ENCODE results near the gene LGR5. TPM values are rescaled to one million over a fixed set of nuclear protein-coding genes. Genes with fewer than 3 reads are reported as not detected.

The LGR5 gene
- polyA plus RNA-seq, 1 donor, result 71.9 TPM

DNA sequence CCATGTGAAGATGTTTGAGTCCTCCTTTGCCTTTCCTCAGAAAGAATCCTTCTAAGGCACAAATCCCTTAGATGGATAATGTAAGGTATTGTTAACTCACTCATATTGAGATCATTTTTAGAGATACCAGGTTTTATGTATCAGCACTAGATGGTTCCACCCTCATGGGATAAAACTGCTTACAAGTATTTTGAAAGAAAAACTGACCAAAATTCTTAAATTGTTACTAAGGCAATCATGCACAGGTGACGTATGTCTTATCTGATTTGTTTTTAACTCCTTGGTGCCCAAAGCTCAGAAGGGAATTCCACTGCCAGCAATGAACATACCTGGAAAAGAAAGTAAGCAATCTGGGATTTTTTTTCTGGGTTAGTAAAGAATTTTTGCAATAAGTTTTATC, 145.6 kb downstream of the LGR5 start:
- H3K36me3 ChIP-seq (ENCODE audit: control insufficient read depth, insufficient read depth, low read length), result peaks cover 12% of the 10 kb centered on the region
- no peak overlapping the region for H3K27ac ChIP-seq (ENCODE audit: low read length)
- 40% methylated on average over 1 of the region's 1 CpG for WGBS (ENCODE audit: insufficient coverage, low lambda C conversion rate)
- H3K9me3 ChIP-seq (ENCODE audit: control insufficient read depth, low read depth, low read length), result no peaks in the 10 kb centered on the region
- H3K27me3 ChIP-seq (ENCODE audit: control insufficient read depth, insufficient read depth, low read length), result no peaks in the 10 kb centered on the region
- DNase-seq, result no peak
- H3K4me1 ChIP-seq (ENCODE audit: control insufficient read depth, insufficient read depth, low read length), result no peaks in the 10 kb centered on the region
- H3K4me3 ChIP-seq (ENCODE audit: low read length), result no peak overlapping the region

DNA sequence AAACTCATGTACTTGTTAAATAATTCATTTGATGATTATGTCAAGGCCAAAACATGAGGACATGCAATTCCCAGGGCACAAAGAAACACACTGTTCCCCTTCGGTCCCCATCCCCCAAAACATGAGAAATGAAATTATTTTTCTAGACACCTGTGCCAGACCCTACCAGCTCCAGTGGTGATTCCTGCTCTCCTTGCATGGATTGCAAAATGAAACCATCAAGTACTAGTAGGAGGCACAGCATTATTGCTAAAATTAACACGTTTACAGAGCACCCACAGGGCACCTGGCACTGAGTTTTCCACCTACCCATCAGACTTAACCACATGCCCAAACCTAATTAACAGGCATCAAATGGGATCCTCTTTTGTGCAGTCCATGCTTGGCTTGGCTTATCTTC, 147.4 kb downstream of the LGR5 start:
- Histone ChIP-seq H3K4me1 (ENCODE audit: control insufficient read depth, insufficient read depth, low read length) (no peaks in the 10 kb centered on the region), H3K27ac (ENCODE audit: low read length) (no peak overlapping the region), H3K9me3 (ENCODE audit: control insufficient read depth, low read depth, low read length) (no peaks in the 10 kb centered on the region), H3K4me3 (ENCODE audit: low read length) (no peak overlapping the region), H3K36me3 (ENCODE audit: control insufficient read depth, insufficient read depth, low read length) (peaks cover 9% of the 10 kb centered on the region), H3K27me3 (ENCODE audit: control insufficient read depth, insufficient read depth, low read length) (no peaks in the 10 kb centered on the region)
- WGBS (ENCODE audit: insufficient coverage, low lambda C conversion rate), result 63% methylated on average over 1 of the region's 2 CpGs
- DNase-seq, result no peak

DNA sequence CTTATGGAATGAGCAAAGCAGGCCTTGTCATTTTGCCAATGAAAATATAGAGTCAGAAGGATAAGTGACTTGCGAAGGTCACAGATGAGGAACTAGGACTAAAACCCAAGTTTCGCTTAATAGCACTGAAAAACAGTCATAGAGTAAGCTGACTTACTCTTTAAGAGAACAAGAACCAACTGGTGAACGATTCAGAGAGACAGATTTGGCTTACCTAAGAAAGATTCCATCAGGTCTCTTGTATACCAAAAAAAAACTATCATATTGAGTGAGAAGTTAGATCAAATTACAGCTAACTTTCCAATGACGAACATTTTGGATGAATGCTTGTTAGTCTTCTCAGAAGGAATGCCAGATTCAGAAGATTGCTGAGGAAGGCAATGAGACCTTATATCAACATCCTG, 149.9 kb downstream of the LGR5 start:
- H3K9me3 ChIP-seq (ENCODE audit: control insufficient read depth, low read depth, low read length), result no peaks in the 10 kb centered on the region
- H3K36me3 ChIP-seq (ENCODE audit: control insufficient read depth, insufficient read depth, low read length), result peaks cover under 1% of the 10 kb centered on the region
- H3K4me1 ChIP-seq (ENCODE audit: control insufficient read depth, insufficient read depth, low read length), result no peaks in the 10 kb centered on the region
- H3K27me3 ChIP-seq (ENCODE audit: control insufficient read depth, insufficient read depth, low read length), result no peaks in the 10 kb centered on the region
- DNase-seq, result no peak
- H3K4me3 ChIP-seq (ENCODE audit: low read length), result no peak overlapping the region
- no peak overlapping the region for H3K27ac ChIP-seq (ENCODE audit: low read length)
- WGBS (ENCODE audit: insufficient coverage, low lambda C conversion rate), result 92% methylated on average over 2 of the region's 4 CpGs

GRCh38 chr12:71591601-71592000, 152.0 kb downstream of the LGR5 start:
- DNase-seq, result no peak
- H3K4me3 ChIP-seq (ENCODE audit: low read length), result no peak overlapping the region
- whole genome bisulfite sequencing (ENCODE audit: insufficient coverage, low lambda C conversion rate), result no CpG with 5 or more reads among the region's 2 CpGs
- H3K27ac ChIP-seq (ENCODE audit: low read length), result no peak overlapping the region
- no peaks in the 10 kb centered on the region for H3K9me3 ChIP-seq (ENCODE audit: control insufficient read depth, low read depth, low read length)
- no peaks in the 10 kb centered on the region for H3K4me1 ChIP-seq (ENCODE audit: control insufficient read depth, insufficient read depth, low read length)
- H3K27me3 ChIP-seq (ENCODE audit: control insufficient read depth, insufficient read depth, low read length), result no peaks in the 10 kb centered on the region
- H3K36me3 ChIP-seq (ENCODE audit: control insufficient read depth, insufficient read depth, low read length), result no peaks in the 10 kb centered on the region

GRCh38 chr12:71592841-71593240, 153.2 kb downstream of the LGR5 start:
- Histone ChIP-seq H3K36me3 (ENCODE audit: control insufficient read depth, insufficient read depth, low read length) (no peaks in the 10 kb centered on the region), H3K4me3 (ENCODE audit: low read length) (no peak overlapping the region), H3K4me1 (ENCODE audit: control insufficient read depth, insufficient read depth, low read length) (no peaks in the 10 kb centered on the region), H3K27ac (ENCODE audit: low read length) (no peak overlapping the region), H3K9me3 (ENCODE audit: control insufficient read depth, low read depth, low read length) (no peaks in the 10 kb centered on the region), H3K27me3 (ENCODE audit: control insufficient read depth, insufficient read depth, low read length) (no peaks in the 10 kb centered on the region)
- 72% methylated on average over 3 of the region's 3 CpGs for WGBS (ENCODE audit: insufficient coverage, low lambda C conversion rate)
- no peak for DNase-seq

DNA sequence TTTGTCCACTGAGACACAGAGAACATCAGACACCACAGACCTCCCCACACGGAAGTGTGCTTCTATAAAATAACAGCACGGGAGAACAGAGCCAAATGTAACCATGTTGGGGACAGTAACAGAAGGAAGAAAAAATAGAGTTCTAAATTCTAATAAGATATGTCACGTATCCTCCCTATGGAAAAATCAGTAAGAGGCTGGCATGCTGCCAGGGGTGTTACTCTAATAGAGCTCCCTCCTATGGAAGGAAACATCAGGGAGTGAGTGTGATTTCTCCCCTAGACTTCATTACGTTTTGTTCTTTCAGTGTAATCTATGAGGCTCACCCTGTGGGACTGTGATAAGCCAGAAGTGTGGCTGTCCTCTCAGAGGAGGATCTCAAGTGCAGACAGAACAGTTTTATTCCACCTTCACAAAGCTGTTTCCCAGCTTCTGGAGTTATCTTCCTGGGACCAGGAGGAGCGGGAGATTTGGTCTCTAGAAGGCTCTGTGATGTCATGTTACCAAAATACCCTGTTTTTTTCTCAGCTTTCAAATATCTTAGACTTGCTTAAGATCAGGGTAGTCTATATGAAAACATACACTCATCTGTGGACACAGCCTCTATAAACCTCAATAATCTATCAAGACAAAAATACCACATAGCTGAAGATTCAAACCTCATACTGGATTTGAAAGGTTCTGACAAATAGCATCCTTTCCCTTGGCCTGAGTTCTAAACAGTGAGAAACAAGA, 154.8 kb downstream of the LGR5 start:
- no peak for DNase-seq
- no peak overlapping the region for H3K27ac ChIP-seq (ENCODE audit: low read length)
- 67% methylated on average over 1 of the region's 5 CpGs for WGBS (ENCODE audit: insufficient coverage, low lambda C conversion rate)

DNA sequence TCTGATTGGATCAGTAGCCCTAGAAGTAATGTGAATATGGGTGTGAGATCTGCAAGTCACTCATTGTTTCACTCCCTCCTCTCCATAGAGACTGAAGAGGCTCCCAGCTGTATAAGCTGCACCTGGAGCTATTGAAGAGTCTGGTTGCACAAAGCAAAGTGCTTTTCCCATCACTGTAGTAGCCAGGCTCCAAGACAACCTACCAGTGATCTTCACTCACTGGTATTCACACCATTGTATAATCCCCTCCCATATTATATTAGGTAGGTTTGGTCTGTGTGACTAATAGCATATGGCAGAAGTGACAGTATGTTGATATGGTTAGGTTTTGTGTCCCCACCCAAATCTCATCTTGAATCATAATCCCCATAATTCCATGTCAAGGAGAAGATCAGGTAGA, 159.6 kb downstream of the LGR5 start:
- no peak overlapping the region for H3K4me3 ChIP-seq (ENCODE audit: low read length)
- no peaks in the 10 kb centered on the region for H3K9me3 ChIP-seq (ENCODE audit: control insufficient read depth, low read depth, low read length)
- H3K4me1 ChIP-seq (ENCODE audit: control insufficient read depth, insufficient read depth, low read length), result no peaks in the 10 kb centered on the region
- H3K36me3 ChIP-seq (ENCODE audit: control insufficient read depth, insufficient read depth, low read length), result no peaks in the 10 kb centered on the region
- no peak overlapping the region for H3K27ac ChIP-seq (ENCODE audit: low read length)
- no peak for DNase-seq
- no peaks in the 10 kb centered on the region for H3K27me3 ChIP-seq (ENCODE audit: control insufficient read depth, insufficient read depth, low read length)

More for the DNA sequence above, 154.8 kb downstream of the LGR5 start:
- no peaks in the 10 kb centered on the region for H3K27me3 ChIP-seq (ENCODE audit: control insufficient read depth, insufficient read depth, low read length)
- H3K4me1 ChIP-seq (ENCODE audit: control insufficient read depth, insufficient read depth, low read length), result no peaks in the 10 kb centered on the region
- H3K4me3 ChIP-seq (ENCODE audit: low read length), result no peak overlapping the region
- H3K36me3 ChIP-seq (ENCODE audit: control insufficient read depth, insufficient read depth, low read length), result no peaks in the 10 kb centered on the region
- H3K9me3 ChIP-seq (ENCODE audit: control insufficient read depth, low read depth, low read length), result no peaks in the 10 kb centered on the region

DNA sequence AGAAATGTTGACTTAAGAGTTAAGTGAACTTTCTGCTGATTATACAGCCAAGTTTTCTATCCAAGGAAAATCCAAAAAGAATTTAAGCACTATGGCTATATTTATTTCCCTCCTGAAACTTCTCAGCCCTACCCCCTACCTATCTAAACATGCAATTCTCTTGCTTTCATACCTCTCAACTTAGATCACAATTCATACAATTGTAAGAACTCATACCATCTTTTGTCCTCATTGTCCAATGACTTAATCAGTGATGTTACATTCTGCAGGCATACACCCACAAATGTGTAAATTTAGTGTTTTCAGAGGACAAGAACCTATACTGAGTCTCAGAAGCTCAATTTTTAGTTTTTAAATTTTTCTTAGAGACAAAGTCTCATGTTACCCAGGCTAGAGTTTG, 161.9 kb downstream of the LGR5 start:
- Histone ChIP-seq H3K27ac (ENCODE audit: low read length) (no peak overlapping the region), H3K4me3 (ENCODE audit: low read length) (no peak overlapping the region), H3K36me3 (ENCODE audit: control insufficient read depth, insufficient read depth, low read length) (peaks cover 4% of the 10 kb centered on the region), H3K27me3 (ENCODE audit: control insufficient read depth, insufficient read depth, low read length) (no peaks in the 10 kb centered on the region), H3K9me3 (ENCODE audit: control insufficient read depth, low read depth, low read length) (no peaks in the 10 kb centered on the region), H3K4me1 (ENCODE audit: control insufficient read depth, insufficient read depth, low read length) (no peaks in the 10 kb centered on the region)
- DNase-seq, result no peak

DNA sequence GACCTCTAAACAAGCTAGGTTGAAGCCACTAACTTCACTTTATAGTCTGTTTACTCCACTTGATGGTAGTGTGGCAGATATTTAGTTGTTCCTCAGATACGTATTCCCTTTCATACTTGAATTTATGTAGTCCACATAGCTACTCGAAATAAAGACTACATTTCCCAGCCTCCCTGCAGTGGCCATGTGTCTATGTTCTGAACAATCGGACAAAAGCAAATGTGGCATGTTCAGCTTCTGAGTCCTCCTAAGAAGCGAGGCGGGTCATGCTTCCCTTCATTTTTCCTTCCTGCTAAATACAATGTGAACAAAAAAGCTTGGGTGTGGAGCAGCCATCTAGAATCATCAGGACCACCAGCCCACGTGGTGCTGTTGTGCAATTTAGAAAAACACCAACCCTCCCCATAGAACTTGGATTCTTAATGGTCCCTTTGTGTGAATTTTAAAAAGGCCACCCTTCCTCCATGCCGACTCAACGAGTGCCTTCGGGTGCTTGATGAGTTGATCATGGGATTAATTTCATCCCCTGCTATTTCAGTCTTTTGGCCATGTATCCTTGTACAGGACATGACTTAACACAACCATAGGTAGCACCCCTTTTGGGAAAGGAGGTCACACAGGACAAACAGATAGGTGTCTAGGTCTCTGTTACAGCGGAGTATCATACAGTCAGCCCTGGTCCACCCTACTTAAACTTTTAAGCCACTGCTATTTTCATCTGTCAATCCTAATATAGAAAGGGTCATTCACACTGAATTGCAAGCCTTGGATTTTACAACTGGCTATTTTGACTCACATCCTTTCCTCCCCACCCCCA, 163.4 kb downstream of the LGR5 start:
- Histone ChIP-seq H3K27ac (ENCODE audit: low read length) (no peak overlapping the region), H3K36me3 (ENCODE audit: control insufficient read depth, insufficient read depth, low read length) (peaks cover 7% of the 10 kb centered on the region), H3K4me3 (ENCODE audit: low read length) (no peak overlapping the region), H3K4me1 (ENCODE audit: control insufficient read depth, insufficient read depth, low read length) (peaks cover 3% of the 10 kb centered on the region), H3K27me3 (ENCODE audit: control insufficient read depth, insufficient read depth, low read length) (no peaks in the 10 kb centered on the region), H3K9me3 (ENCODE audit: control insufficient read depth, low read depth, low read length) (no peaks in the 10 kb centered on the region)
- WGBS (ENCODE audit: insufficient coverage, low lambda C conversion rate), result 92% methylated on average over 2 of the region's 10 CpGs
- no peak for DNase-seq

DNA sequence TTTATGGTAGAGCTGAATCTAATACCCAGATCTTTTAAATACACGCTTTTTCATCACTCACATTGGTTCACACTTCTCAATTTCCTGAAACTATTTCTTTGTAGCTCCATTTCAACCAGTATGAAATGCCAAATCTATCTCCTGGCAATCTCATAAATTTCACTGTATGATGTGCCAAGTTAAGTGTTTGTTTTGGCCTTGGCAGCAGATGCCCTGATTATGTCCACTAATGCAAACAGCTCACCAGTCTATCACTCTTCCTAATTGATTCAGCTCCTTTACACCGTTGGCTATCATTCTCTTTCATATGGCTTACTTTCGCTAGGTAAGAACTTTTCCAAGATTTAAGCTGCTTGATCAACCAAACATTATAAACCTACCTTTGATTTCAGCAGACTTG, 165.4 kb downstream of the LGR5 start:
- no peaks in the 10 kb centered on the region for H3K27me3 ChIP-seq (ENCODE audit: control insufficient read depth, insufficient read depth, low read length)
- H3K27ac ChIP-seq (ENCODE audit: low read length), result no peak overlapping the region
- 100% methylated on average over 1 of the region's 3 CpGs for WGBS (ENCODE audit: insufficient coverage, low lambda C conversion rate)
- no peaks in the 10 kb centered on the region for H3K9me3 ChIP-seq (ENCODE audit: control insufficient read depth, low read depth, low read length)
- H3K4me3 ChIP-seq (ENCODE audit: low read length), result no peak overlapping the region
- H3K4me1 ChIP-seq (ENCODE audit: control insufficient read depth, insufficient read depth, low read length), result peaks cover 7% of the 10 kb centered on the region
- peaks cover 20% of the 10 kb centered on the region for H3K36me3 ChIP-seq (ENCODE audit: control insufficient read depth, insufficient read depth, low read length)
- DNase-seq, result no peak
